ENCODE data around the gene UMODL1.

DNA sequence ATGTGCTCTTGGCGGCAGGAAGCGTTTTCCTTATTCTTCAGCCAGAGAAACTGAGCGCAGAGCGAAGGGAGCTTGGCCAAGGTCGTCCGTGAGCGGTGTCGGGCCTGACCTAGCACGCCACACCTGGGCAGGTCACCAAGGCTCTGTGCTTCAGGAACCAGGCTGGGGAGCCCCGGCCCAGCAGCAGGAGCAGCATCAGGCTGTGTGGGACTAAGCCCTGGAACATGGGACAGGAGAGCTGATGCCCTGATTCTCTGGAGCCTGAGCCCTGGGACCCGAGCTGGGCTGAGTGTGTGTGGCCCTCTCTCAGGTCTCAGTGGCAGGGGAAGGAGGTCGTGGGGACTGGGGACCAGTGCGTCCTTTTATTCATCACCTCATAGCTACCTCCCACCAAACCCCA lies 82.6 kb downstream of the UMODL1 start:
- TF ChIP-seq EP300 (IDR thresholded peaks at IDR 0.05) (no peak), CTCF (IDR thresholded peaks at IDR 0.05) (no peak), POLR2AphosphoS5 (IDR thresholded peaks at IDR 0.05) (no peak), POLR2A (IDR thresholded peaks at IDR 0.05) (no peak)

All from stomach (tissue), 4 donors.